ENCODE measurements around the gene PALS1.
"Not testable (repeated sequence)": the region's sequence is repeated elsewhere in the genome, so short reads cannot be mapped to it uniquely, and the experiment has no call there.

The PALS1 gene

GRCh38 chr14:67260965-67261364 lies 19.7 kb downstream of the PALS1 start:
- no peak for DNase-seq

GRCh38 chr14:67263499-67264149 lies 22.4 kb downstream of the PALS1 start:
- no peak for DNase-seq

- no peak for DNase-seq
Observed at GRCh38 chr14:67265131-67265530, 23.9 kb downstream of the PALS1 start.

- DNase-seq: no peak
Observed at GRCh38 chr14:67267576-67268328, 26.5 kb downstream of the PALS1 start.

GRCh38 chr14:67268426-67269150 lies 27.4 kb downstream of the PALS1 start:
- no peak for DNase-seq

GRCh38 chr14:67269298-67270060 lies 28.2 kb downstream of the PALS1 start:
- no peak for DNase-seq

GRCh38 chr14:67270145-67270753 lies 29.0 kb downstream of the PALS1 start:
- DNase-seq: no peak

- DNase-seq: no peak
Observed at GRCh38 chr14:67270933-67271332, 29.7 kb downstream of the PALS1 start.

GRCh38 chr14:67273281-67273680 lies 32.0 kb downstream of the PALS1 start:
- DNase-seq: not testable (repeated sequence)

GRCh38 chr14:67276131-67276530 lies 34.9 kb downstream of the PALS1 start:
- no peak for DNase-seq

- DNase-seq: no peak
Observed at GRCh38 chr14:67280506-67280905, 39.3 kb downstream of the PALS1 start.

GRCh38 chr14:67285876-67286452 lies 44.7 kb downstream of the PALS1 start:
- no peak for DNase-seq

All from activated T-cell treated with anti-CD3 and anti-CD28 coated beads for 4 hours (primary cell).